Fibroblast of lung (primary cell): ENCODE measurements around the gene PIK3R1. TPM values are rescaled to one million over a fixed set of nuclear protein-coding genes. Genes with fewer than 3 reads are reported as not detected.

ENCODE experiments used
- DNase-seq, 2 donors: peaks; one replicate each; pipeline versions ENCODE4 v3.0.0 to v3.0.0-alpha.2; 2010; ENCODE audit warnings: low read depth in 2 of 2
- H2AFZ ChIP-seq: 2 replicates; pipeline ENCODE4 v1.5.1; 2012; ENCODE audit warnings: low read length, control low read depth, inconsistent platforms
- H3K27ac ChIP-seq: 2 replicates; pipeline ENCODE4 v1.5.1; 2011; ENCODE audit warnings: low read length, control low read depth; ENCODE audit not compliant: insufficient read depth
- H3K27me3 ChIP-seq: 2 replicates; pipeline ENCODE4 v1.5.1; 2011; ENCODE audit warnings: mild to moderate bottlenecking, low read length; ENCODE audit not compliant: control insufficient read depth, insufficient read depth
- H3K36me3 ChIP-seq: 2 replicates; pipeline ENCODE4 v1.5.1; 2011; ENCODE audit warnings: low read length; ENCODE audit not compliant: control insufficient read depth, insufficient read depth
- H3K4me1 ChIP-seq: 2 replicates; pipeline ENCODE4 v1.5.1; 2011; ENCODE audit warnings: low read length; ENCODE audit not compliant: control insufficient read depth, insufficient read depth; ENCODE audit errors: extremely low read depth
- H3K4me2 ChIP-seq: 2 replicates; pipeline ENCODE4 v1.5.1; 2011; ENCODE audit warnings: low read length, control low read depth; ENCODE audit not compliant: insufficient read depth; ENCODE audit errors: extremely low read depth
- H3K4me3 ChIP-seq, 4 experiments: fragments of 200-600 bp in 1 of 4; sonication (generic) in 1 of 4; replicated peaks in 1 of 4; 2 replicates each; pipeline ENCODE4 v1.5.1; 2011 to 2016; ENCODE audit warnings: low read length in 4 of 4, low read depth in 3 of 4, mild to moderate bottlenecking in 3 of 4, control low read depth in 2 of 4, inconsistent platforms in 1 of 4, mixed read lengths in 1 of 4; ENCODE audit not compliant: insufficient read depth in 1 of 4; ENCODE audit errors: control extremely low read depth in 1 of 4
- H3K79me2 ChIP-seq: 2 replicates; pipeline ENCODE4 v1.5.1; 2012; ENCODE audit warnings: mild to moderate bottlenecking, low read length, inconsistent platforms; ENCODE audit not compliant: control insufficient read depth, insufficient read depth
- H3K9ac ChIP-seq: 2 replicates; pipeline ENCODE4 v1.5.1; 2011; ENCODE audit warnings: mild to moderate bottlenecking, low read length, control low read depth; ENCODE audit not compliant: insufficient read depth
- H3K9me3 ChIP-seq: 2 replicates; pipeline ENCODE4 v1.5.1; 2012; ENCODE audit warnings: low read depth, low read length; ENCODE audit not compliant: control insufficient read depth, insufficient read depth
- H4K20me1 ChIP-seq: 2 replicates; pipeline ENCODE4 v1.5.1; 2011; ENCODE audit warnings: low read length; ENCODE audit not compliant: control insufficient read depth, insufficient read depth; ENCODE audit errors: extremely low read depth
- CTCF ChIP-seq, 2 donors: IDR thresholded peaks in 1 of 2; conservative IDR thresholded peaks in 1 of 2; 1 replicate in 1 of 2; 2 replicates in 1 of 2; pipeline ENCODE4 v1.5.1; 2011 to 2012; ENCODE audit warnings: low read length in 2 of 2, control low read depth in 1 of 2, inconsistent platforms in 1 of 2, low read depth in 1 of 2, mild to moderate bottlenecking in 1 of 2
- EZH2 ChIP-seq: IDR thresholded peaks from 2 replicates; pipeline ENCODE4 v1.5.1; 2012; ENCODE audit warnings: low read length, control low read depth, mild to moderate bottlenecking; ENCODE audit errors: missing control alignments
- polyA plus RNA-seq, 2 donors: library from polyadenylated mRNA; depleted of rRNA in 1 of 2; stranded (reverse) in 1 of 2; unstranded in 1 of 2; fragments of >200 nt; gene quantifications; 2 replicates each; pipeline ENCODE4 v1.2.1, GENCODE V29; 2011 to 2012; ENCODE audit warnings: missing spikeins in 1 of 2
- total RNA-seq: library from RNA; depleted of rRNA; stranded (reverse); fragments of >200 nt; gene quantifications from 2 replicates; pipeline ENCODE4 v1.2.1, GENCODE V29; 2014

PIK3R1 gene
- total and polyA plus RNA-seq, 2 donors (not counting 1 experiment from before 2014, with no cell fraction given): 17.7 to 36.3 TPM

- H3K4me2 ChIP-seq: peak overlapping the region; percentile 56
- no peak overlapping the region for H3K27ac ChIP-seq
- no peak overlapping the region for H2AFZ ChIP-seq
- no peaks in the 10 kb centered on the region for H3K27me3 ChIP-seq
- peaks cover 16% of the 10 kb centered on the region for H3K79me2 ChIP-seq
- H3K4me3 ChIP-seq: no peak overlapping the region
- DNase-seq: peak; percentile 51 to 94
- H3K9ac ChIP-seq: no peak overlapping the region
- no peaks in the 10 kb centered on the region for H4K20me1 ChIP-seq
- peaks cover 27% of the 10 kb centered on the region for H3K4me1 ChIP-seq
- no peaks in the 10 kb centered on the region for H3K36me3 ChIP-seq
- no peaks in the 10 kb centered on the region for H3K9me3 ChIP-seq
- no peak for TF ChIP-seq EZH2
- peak in 1 of 2 donors; percentile 42 for TF ChIP-seq CTCF (conservative IDR thresholded peaks at IDR 0.05 in 1 of 2, IDR thresholded peaks at IDR 0.05 in 1 of 2; ENCODE audit: low read depth in 1 of 2, low read length in 2 of 2)
These were observed 46.1 kb downstream of the PIK3R1 start for GRCh38 chr5:68261569-68262065.

- H3K9ac ChIP-seq: no peak overlapping the region
- no peaks in the 10 kb centered on the region for H4K20me1 ChIP-seq
- TF ChIP-seq CTCF (conservative IDR thresholded peaks at IDR 0.05 in 1 of 2, IDR thresholded peaks at IDR 0.05 in 1 of 2; ENCODE audit: low read depth in 1 of 2, low read length in 2 of 2) (no peak), EZH2 (no peak)
- no peaks in the 10 kb centered on the region for H3K9me3 ChIP-seq
- peaks cover 16% of the 10 kb centered on the region for H3K79me2 ChIP-seq
- H3K4me1 ChIP-seq: peaks cover 41% of the 10 kb centered on the region
- peak overlapping the region; percentile 42 for H3K4me2 ChIP-seq
- H2AFZ ChIP-seq: no peak overlapping the region
- H3K4me3 ChIP-seq: no peak overlapping the region
- H3K36me3 ChIP-seq: no peaks in the 10 kb centered on the region
- H3K27me3 ChIP-seq: no peaks in the 10 kb centered on the region
- peak; percentile 77 to 89 for DNase-seq
- no peak overlapping the region for H3K27ac ChIP-seq
These were observed 48.7 kb downstream of the PIK3R1 start for GRCh38 chr5:68264024-68264956.

GRCh38 chr5:68265347-68265746, 49.8 kb downstream of the PIK3R1 start:
- Histone ChIP-seq H4K20me1 (no peaks in the 10 kb centered on the region), H3K9me3 (no peaks in the 10 kb centered on the region), H3K4me2 (peak overlapping the region; percentile 77), H3K4me3 (no peak overlapping the region), H3K4me1 (peaks cover 42% of the 10 kb centered on the region), H2AFZ (no peak overlapping the region), H3K27me3 (no peaks in the 10 kb centered on the region), H3K27ac (peak overlapping the region; percentile 68), H3K79me2 (peaks cover 20% of the 10 kb centered on the region), H3K36me3 (no peaks in the 10 kb centered on the region), H3K9ac (no peak overlapping the region)
- peak in 1 of 2 donors; percentile 26 for DNase-seq
- TF ChIP-seq EZH2 (no peak), CTCF (conservative IDR thresholded peaks at IDR 0.05 in 1 of 2, IDR thresholded peaks at IDR 0.05 in 1 of 2; ENCODE audit: low read depth in 1 of 2, low read length in 2 of 2) (no peak)
